Measurements from ENCODE around the gene SERPINC1. TPM values are rescaled to one million over a fixed set of nuclear protein-coding genes. Genes with fewer than 3 reads are reported as not detected.
A peak's percentile ranks its signal among the peaks of the same experiment; 100 is the strongest.

The SERPINC1 gene
- total and polyA plus RNA-seq, 2 of the 13 experiments (the other 11 are each of a cell fraction or from before 2014, with no cell fraction given) = 142 to 205 TPM

- peak; percentile 67; the same call in 1 of the 2 replicates for TF ChIP-seq POLR2AphosphoS5 (IDR thresholded peaks at IDR 0.05; ENCODE audit: low read depth, low read length)
- TF ChIP-seq MLLT10 (CRISPR knock-in tag; IDR thresholded peaks at IDR 0.05) = no peak
- TF ChIP-seq ZBTB40 (IDR thresholded peaks at IDR 0.05) = no peak
- no peak; the same call in 1 of the 2 replicates for TF ChIP-seq ZBTB40 (CRISPR knock-in tag; IDR thresholded peaks at IDR 0.05)
- TF ChIP-seq NFYC (CRISPR knock-in tag; IDR thresholded peaks at IDR 0.05) = no peak
- 0 out of 2 replicates have a peak, but pooled peaks have one; percentile 21 for TF ChIP-seq HOXA3 (CRISPR knock-in tag; IDR thresholded peaks at IDR 0.05)
- no peak for TF ChIP-seq ZNF775 (CRISPR knock-in tag; IDR thresholded peaks at IDR 0.05; ENCODE audit: borderline replicate concordance)
- TF ChIP-seq SIN3A (IDR thresholded peaks at IDR 0.05; ENCODE audit: borderline replicate concordance, low read depth, low read length) = no peak
- TF ChIP-seq ZNF784 (CRISPR knock-in tag; IDR thresholded peaks at IDR 0.05; ENCODE audit: borderline replicate concordance) = no peak
- TF ChIP-seq HOMEZ (CRISPR knock-in tag; IDR thresholded peaks at IDR 0.05; ENCODE audit: low read depth) = no peak
- no peak for TF ChIP-seq FOXA1 (IDR thresholded peaks at IDR 0.05)
- no peak for TF ChIP-seq FOXA1 (CRISPR knock-in tag; IDR thresholded peaks at IDR 0.05)
- TF ChIP-seq ZNF766 (CRISPR knock-in tag; IDR thresholded peaks at IDR 0.05; ENCODE audit: borderline replicate concordance) = no peak
- TF ChIP-seq ZNF335 (CRISPR knock-in tag; IDR thresholded peaks at IDR 0.05) = no peak
- no peak for TF ChIP-seq ZNF737 (CRISPR knock-in tag; IDR thresholded peaks at IDR 0.05; ENCODE audit: borderline replicate concordance)
- TF ChIP-seq BCL6 (CRISPR knock-in tag; IDR thresholded peaks at IDR 0.05) = no peak
Measured at GRCh38 chr1:173925306-173926242, 8.4 kb upstream of the SERPINC1 start (continued).

All from HepG2 (cell line).